ENCODE results near the gene POM121L2.

- TF ChIP-seq POLR2A (IDR thresholded peaks at IDR 0.05) (no peak), CTCF (IDR thresholded peaks at IDR 0.05) (no peak)
Measured at GRCh38 chr6:27279513-27280063, 32.5 kb downstream of the POM121L2 start.
